Hepatocyte (in vitro differentiated cells): ENCODE results near the gene PRPF8. TPM values are rescaled to one million over a fixed set of nuclear protein-coding genes. Genes with fewer than 3 reads are reported as not detected.
A peak's percentile ranks its signal among the peaks of the same experiment; 100 is the strongest.

Experiments
- DNase-seq: peaks from one replicate; pipeline ENCODE4 v3.0.0-alpha.2; 2016; ENCODE audit warnings: low spot score
- H2AFZ ChIP-seq: fragments of 200-600 bp; sonication (generic); 2 replicates; pipeline ENCODE4 v1.6.0; 2016; ENCODE audit warnings: antibody characterized with exemption, mild to moderate bottlenecking
- H3K27ac ChIP-seq: fragments of 200-600 bp; sonication (generic); 2 replicates; pipeline ENCODE4 v1.5.1; 2016; ENCODE audit warnings: mild to moderate bottlenecking
- H3K27me3 ChIP-seq: fragments of 200-600 bp; sonication (generic); 2 replicates; pipeline ENCODE4 v1.6.1; 2016
- H3K36me3 ChIP-seq: fragments of 200-600 bp; sonication (generic); replicated peaks from 2 replicates; pipeline ENCODE4 v1.5.1; 2016; ENCODE audit warnings: low read depth; ENCODE audit not compliant: insufficient read depth
- H3K4me1 ChIP-seq: fragments of 200-600 bp; sonication (generic); 2 replicates; pipeline ENCODE4 v1.5.1; 2016; ENCODE audit warnings: mild to moderate bottlenecking, moderate library complexity; ENCODE audit not compliant: insufficient read depth
- H3K4me2 ChIP-seq: fragments of 200-600 bp; sonication (generic); 2 replicates; pipeline ENCODE4 v1.6.0; 2016
- H3K4me3 ChIP-seq: fragments of 200-600 bp; sonication (generic); 2 replicates; pipeline ENCODE4 v1.5.1; 2016; ENCODE audit warnings: mild to moderate bottlenecking
- H3K79me2 ChIP-seq: fragments of 200-600 bp; sonication (generic); 2 replicates; pipeline ENCODE4 v1.6.0; 2017; ENCODE audit warnings: mild to moderate bottlenecking
- H3K9me2 ChIP-seq: fragments of 200-600 bp; sonication (generic); replicated peaks from 2 replicates; pipeline ENCODE4 v1.6.0; 2017; ENCODE audit warnings: mild to moderate bottlenecking; ENCODE audit not compliant: insufficient read depth
- H3K9me3 ChIP-seq: fragments of 200-600 bp; sonication (generic); 2 replicates; pipeline ENCODE4 v1.5.1; 2016; ENCODE audit warnings: low read depth, mild to moderate bottlenecking
- H4K20me1 ChIP-seq: fragments of 200-600 bp; sonication (generic); 2 replicates; pipeline ENCODE4 v1.6.0; 2016; ENCODE audit warnings: mild to moderate bottlenecking; ENCODE audit not compliant: insufficient read depth, poor library complexity, severe bottlenecking
- EZH2 ChIP-seq: fragments of 200-600 bp; sonication (generic); IDR thresholded peaks from 2 replicates; pipeline ENCODE4 v1.6.1; 2016; ENCODE audit warnings: antibody characterized with exemption, mild to moderate bottlenecking, borderline replicate concordance
- EZH2phosphoT487 ChIP-seq: fragments of 200-600 bp; sonication (generic); IDR thresholded peaks from one replicate; pipeline ENCODE4 v1.6.1; 2018; ENCODE audit warnings: antibody characterized with exemption, mild to moderate bottlenecking, low read depth, moderate library complexity; ENCODE audit not compliant: unreplicated experiment, severe bottlenecking
- WGBS: methylation state at CpG from one replicate; pipeline ENCODE4 v1.1.6; 2016; ENCODE audit warnings: low lambda C conversion rate; ENCODE audit errors: missing lambda C conversion rate; 5-methylcytosine and 5-hydroxymethylcytosine counted together
- polyA plus RNA-seq: library from polyadenylated mRNA; unstranded; fragments of >200 nt; fragmentation: Nextera tagmentation; extraction: Ambion mirVana; gene quantifications from 2 replicates; pipeline ENCODE4 v1.2.1, GENCODE V29; 2016
- total RNA-seq: library from RNA; depleted of rRNA; stranded (reverse); fragments of >200 nt; gene quantifications from 2 replicates; pipeline ENCODE4 v1.2.3, GENCODE V29; 2014
- TF ChIP-seq, protein P1 (sequence below): fragments of 200-600 bp; sonication (generic); IDR thresholded peaks from 2 replicates; pipeline ENCODE4 v1.5.1; 2016; ENCODE audit warnings: antibody characterized with exemption, mild to moderate bottlenecking; ENCODE audit not compliant: poor library complexity

Gene PRPF8
- total and polyA plus RNA-seq, 2 experiments from 2014 or later = 107 to 119 TPM

- peak overlapping the region; percentile 36 for H3K4me3 ChIP-seq
- H4K20me1 ChIP-seq = no peaks in the 10 kb centered on the region
- H3K4me1 ChIP-seq = peaks cover 13% of the 10 kb centered on the region
- no peak overlapping the region for H3K27ac ChIP-seq
- 3% methylated on average over 67 of the region's 90 CpGs for WGBS
- H3K9me2 ChIP-seq = no peaks in the 10 kb centered on the region
- no peaks in the 10 kb centered on the region for H3K27me3 ChIP-seq
- H2AFZ ChIP-seq = no peak overlapping the region
- no peaks in the 10 kb centered on the region for H3K36me3 ChIP-seq
- H3K9me3 ChIP-seq = no peaks in the 10 kb centered on the region
- peak; percentile 92 for DNase-seq
- no peak for TF ChIP-seq EZH2
- TF ChIP-seq, protein P1, sequence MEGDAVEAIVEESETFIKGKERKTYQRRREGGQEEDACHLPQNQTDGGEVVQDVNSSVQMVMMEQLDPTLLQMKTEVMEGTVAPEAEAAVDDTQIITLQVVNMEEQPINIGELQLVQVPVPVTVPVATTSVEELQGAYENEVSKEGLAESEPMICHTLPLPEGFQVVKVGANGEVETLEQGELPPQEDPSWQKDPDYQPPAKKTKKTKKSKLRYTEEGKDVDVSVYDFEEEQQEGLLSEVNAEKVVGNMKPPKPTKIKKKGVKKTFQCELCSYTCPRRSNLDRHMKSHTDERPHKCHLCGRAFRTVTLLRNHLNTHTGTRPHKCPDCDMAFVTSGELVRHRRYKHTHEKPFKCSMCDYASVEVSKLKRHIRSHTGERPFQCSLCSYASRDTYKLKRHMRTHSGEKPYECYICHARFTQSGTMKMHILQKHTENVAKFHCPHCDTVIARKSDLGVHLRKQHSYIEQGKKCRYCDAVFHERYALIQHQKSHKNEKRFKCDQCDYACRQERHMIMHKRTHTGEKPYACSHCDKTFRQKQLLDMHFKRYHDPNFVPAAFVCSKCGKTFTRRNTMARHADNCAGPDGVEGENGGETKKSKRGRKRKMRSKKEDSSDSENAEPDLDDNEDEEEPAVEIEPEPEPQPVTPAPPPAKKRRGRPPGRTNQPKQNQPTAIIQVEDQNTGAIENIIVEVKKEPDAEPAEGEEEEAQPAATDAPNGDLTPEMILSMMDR = peak; percentile 27
- H3K4me2 ChIP-seq = peak overlapping the region; percentile 91
- H3K79me2 ChIP-seq = no peaks in the 10 kb centered on the region
Observed at GRCh38 chr17:1643293-1643998, 41.2 kb downstream of the PRPF8 start.

GRCh38 chr17:1641065-1641403 is 43.6 kb downstream of the PRPF8 start:
- peaks cover 11% of the 10 kb centered on the region for H3K4me1 ChIP-seq
- no peaks in the 10 kb centered on the region for H3K79me2 ChIP-seq
- TF ChIP-seq, protein P1 = no peak
- TF ChIP-seq EZH2 = no peak
- TF ChIP-seq EZH2phosphoT487 = no peak
- no peak overlapping the region for H2AFZ ChIP-seq
- DNase-seq = no peak
- no peak overlapping the region for H3K27ac ChIP-seq
- 80% methylated on average over 12 of the region's 12 CpGs for WGBS
- H3K4me2 ChIP-seq = no peak overlapping the region
- no peaks in the 10 kb centered on the region for H3K36me3 ChIP-seq
- H3K4me3 ChIP-seq = no peak overlapping the region
- no peaks in the 10 kb centered on the region for H3K9me2 ChIP-seq
- H3K9me3 ChIP-seq = no peaks in the 10 kb centered on the region
- H4K20me1 ChIP-seq = no peaks in the 10 kb centered on the region
- H3K27me3 ChIP-seq = no peaks in the 10 kb centered on the region

- Histone ChIP-seq H3K27ac (no peak overlapping the region), H3K4me2 (no peak overlapping the region), H3K36me3 (no peaks in the 10 kb centered on the region), H2AFZ (no peak overlapping the region), H3K4me1 (peaks cover 11% of the 10 kb centered on the region), H3K79me2 (no peaks in the 10 kb centered on the region), H3K9me3 (no peaks in the 10 kb centered on the region), H4K20me1 (no peaks in the 10 kb centered on the region), H3K9me2 (no peaks in the 10 kb centered on the region), H3K4me3 (no peak overlapping the region), H3K27me3 (no peaks in the 10 kb centered on the region)
- 83% methylated on average over 23 of the region's 23 CpGs for WGBS
- TF ChIP-seq EZH2phosphoT487 (no peak), EZH2 (no peak)
- TF ChIP-seq, protein P1 = no peak
- no peak for DNase-seq
Observed at GRCh38 chr17:1640329-1641064, 44.2 kb downstream of the PRPF8 start.
